ENCODE data around the gene MRPL10. TPM values are rescaled to one million over a fixed set of nuclear protein-coding genes. Genes with fewer than 3 reads are reported as not detected.

The MRPL10 gene
- total RNA-seq, 2 donors from 2014 or later, result 56.3 to 65.3 TPM

DNA sequence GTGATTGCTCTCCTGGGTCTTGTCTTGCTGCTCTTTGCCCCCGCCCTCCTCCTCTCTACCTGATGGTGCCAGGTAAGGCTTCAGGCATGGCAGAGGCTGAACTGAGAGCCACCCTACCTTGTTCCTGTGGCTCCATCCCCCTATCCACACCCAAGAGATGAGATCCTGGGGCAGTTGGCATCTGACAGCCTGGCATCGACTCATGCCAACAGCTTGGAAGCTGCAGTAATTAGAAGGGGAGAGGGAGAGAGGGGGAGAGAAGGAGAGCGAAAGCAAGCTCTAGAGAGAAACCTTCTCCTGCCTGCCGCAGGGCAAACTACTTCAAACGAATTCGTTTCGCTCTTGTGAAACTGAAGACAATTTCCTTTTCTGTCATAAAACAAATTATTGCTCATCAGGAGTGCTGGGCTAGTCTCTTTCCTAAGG is 33.5 kb upstream of the MRPL10 start:
- Mint-ChIP-seq H3K4me3 (no peak overlapping the region), H3K27ac (no peak overlapping the region), H3K4me1 (peaks cover 8% of the 10 kb centered on the region), H3K27me3 (ENCODE audit: insufficient read depth) (peaks cover 53% of the 10 kb centered on the region), H3K9me3 (no peaks in the 10 kb centered on the region), H3K36me3 (ENCODE audit: low read depth) (no peaks in the 10 kb centered on the region)
- H3K9ac ChIP-seq (ENCODE audit: extremely low read depth, low read length, poor library complexity, severe bottlenecking), result no peak overlapping the region
- H3K4me1 ChIP-seq (ENCODE audit: control insufficient read depth, insufficient read depth, low read length), result no peaks in the 10 kb centered on the region
- peaks cover 18% of the 10 kb centered on the region for H3K27me3 ChIP-seq (ENCODE audit: control insufficient read depth, insufficient read depth, low read length, poor library complexity, severe bottlenecking)
- TF ChIP-seq, protein P1, sequence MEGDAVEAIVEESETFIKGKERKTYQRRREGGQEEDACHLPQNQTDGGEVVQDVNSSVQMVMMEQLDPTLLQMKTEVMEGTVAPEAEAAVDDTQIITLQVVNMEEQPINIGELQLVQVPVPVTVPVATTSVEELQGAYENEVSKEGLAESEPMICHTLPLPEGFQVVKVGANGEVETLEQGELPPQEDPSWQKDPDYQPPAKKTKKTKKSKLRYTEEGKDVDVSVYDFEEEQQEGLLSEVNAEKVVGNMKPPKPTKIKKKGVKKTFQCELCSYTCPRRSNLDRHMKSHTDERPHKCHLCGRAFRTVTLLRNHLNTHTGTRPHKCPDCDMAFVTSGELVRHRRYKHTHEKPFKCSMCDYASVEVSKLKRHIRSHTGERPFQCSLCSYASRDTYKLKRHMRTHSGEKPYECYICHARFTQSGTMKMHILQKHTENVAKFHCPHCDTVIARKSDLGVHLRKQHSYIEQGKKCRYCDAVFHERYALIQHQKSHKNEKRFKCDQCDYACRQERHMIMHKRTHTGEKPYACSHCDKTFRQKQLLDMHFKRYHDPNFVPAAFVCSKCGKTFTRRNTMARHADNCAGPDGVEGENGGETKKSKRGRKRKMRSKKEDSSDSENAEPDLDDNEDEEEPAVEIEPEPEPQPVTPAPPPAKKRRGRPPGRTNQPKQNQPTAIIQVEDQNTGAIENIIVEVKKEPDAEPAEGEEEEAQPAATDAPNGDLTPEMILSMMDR (conservative IDR thresholded peaks at IDR 0.05), result no peak
- no peak overlapping the region for H3K27ac ChIP-seq (ENCODE audit: low read depth, low read length)
- no peaks in the 10 kb centered on the region for H3K36me3 ChIP-seq (ENCODE audit: control insufficient read depth, insufficient read depth, low read length)
- H3K9me3 ChIP-seq (ENCODE audit: control insufficient read depth, low read length), result no peaks in the 10 kb centered on the region
- no peak overlapping the region for H3K4me3 ChIP-seq (ENCODE audit: low read length)
- WGBS, 2 experiments (ENCODE audit: insufficient coverage in 1 of 2, insufficient read length in 1 of 2), result 76 to 88% methylated on average over 6 to 7 of the region's 7 CpGs
- no peak for DNase-seq

DNA sequence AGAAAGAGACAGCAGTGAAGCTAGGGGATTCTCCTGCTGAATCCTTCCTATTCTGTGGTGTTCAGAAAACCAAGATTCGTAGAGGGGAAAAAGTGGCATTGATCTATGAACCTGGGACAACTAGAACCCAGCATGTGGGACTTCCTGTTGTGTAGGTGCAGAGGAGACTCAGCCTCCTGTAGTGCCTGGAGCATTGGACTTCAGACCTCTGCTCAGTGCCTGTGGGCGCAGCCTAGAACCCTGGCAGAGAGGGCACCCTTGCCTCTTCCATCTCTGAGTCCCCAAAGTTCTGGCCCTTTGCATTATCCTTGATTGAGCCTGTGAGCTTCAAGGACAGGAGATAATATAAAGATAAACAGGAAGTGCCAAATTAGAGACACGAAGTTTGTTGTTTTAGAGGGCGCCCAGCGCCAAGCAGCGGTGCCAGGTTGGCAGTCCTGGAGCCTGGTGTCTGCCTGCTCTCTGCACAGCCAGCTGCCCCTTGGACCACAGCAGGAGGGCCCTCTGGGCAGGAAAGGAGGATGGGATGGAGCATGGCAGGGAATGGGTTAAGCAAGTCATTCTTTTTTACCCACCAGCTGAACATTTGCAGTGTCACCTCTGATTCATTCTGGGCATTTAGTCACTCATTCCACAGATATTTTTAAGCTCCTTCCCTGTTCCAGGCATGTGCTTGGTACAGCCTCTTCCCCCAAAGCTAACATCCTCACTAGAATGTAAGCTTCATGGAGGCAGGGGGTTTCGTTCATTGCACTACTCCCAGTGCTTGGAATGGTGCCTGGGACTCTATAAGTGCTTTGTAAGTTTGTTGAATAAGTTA is 31.5 kb upstream of the MRPL10 start:
- no peaks in the 10 kb centered on the region for H3K9me3 ChIP-seq (ENCODE audit: control insufficient read depth, low read length)
- H3K27me3 Mint-ChIP-seq (ENCODE audit: insufficient read depth), result peaks cover 42% of the 10 kb centered on the region
- 88 to 97% methylated on average over 6 to 7 of the region's 7 CpGs for whole genome bisulfite sequencing, 2 experiments (ENCODE audit: insufficient coverage in 1 of 2, insufficient read length in 1 of 2)
- no peak overlapping the region for H3K27ac Mint-ChIP-seq
- no peaks in the 10 kb centered on the region for H3K4me1 ChIP-seq (ENCODE audit: control insufficient read depth, insufficient read depth, low read length)
- no peaks in the 10 kb centered on the region for H3K36me3 Mint-ChIP-seq (ENCODE audit: low read depth)
- TF ChIP-seq, protein P1 (conservative IDR thresholded peaks at IDR 0.05), result no peak
- H3K27me3 ChIP-seq (ENCODE audit: control insufficient read depth, insufficient read depth, low read length, poor library complexity, severe bottlenecking), result peaks cover 18% of the 10 kb centered on the region
- H3K9me3 Mint-ChIP-seq, result no peaks in the 10 kb centered on the region
- no peak overlapping the region for H3K27ac ChIP-seq (ENCODE audit: low read depth, low read length)
- no peak for DNase-seq
- H3K4me3 Mint-ChIP-seq, result no peak overlapping the region
- H3K4me1 Mint-ChIP-seq, result peaks cover 6% of the 10 kb centered on the region
- no peak overlapping the region for H3K9ac ChIP-seq (ENCODE audit: extremely low read depth, low read length, poor library complexity, severe bottlenecking)
- H3K4me3 ChIP-seq (ENCODE audit: low read length), result no peak overlapping the region
- no peaks in the 10 kb centered on the region for H3K36me3 ChIP-seq (ENCODE audit: control insufficient read depth, insufficient read depth, low read length)

DNA sequence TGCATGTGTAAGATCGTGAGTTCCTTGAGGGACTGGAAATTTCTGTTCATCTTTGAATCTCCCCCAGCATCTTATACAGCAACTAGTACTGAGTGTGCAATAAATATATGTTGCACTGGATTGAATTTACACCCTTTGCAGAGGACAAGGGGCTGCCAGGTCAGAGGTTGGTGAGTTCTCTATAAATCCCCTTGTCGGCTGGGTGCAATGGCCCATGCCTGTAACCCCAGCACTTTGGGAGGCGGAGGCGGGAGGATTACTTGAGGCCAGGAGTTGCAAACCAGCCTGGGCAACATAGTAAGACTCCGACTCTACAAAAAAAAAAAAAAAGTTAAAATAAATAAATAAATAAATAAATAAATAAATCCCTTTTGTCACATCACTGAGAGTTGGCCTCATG is 29.0 kb upstream of the MRPL10 start:
- H3K27ac ChIP-seq (ENCODE audit: low read depth, low read length), result no peak overlapping the region
- no peak overlapping the region for H3K4me3 ChIP-seq (ENCODE audit: low read length)
- H3K9me3 Mint-ChIP-seq, result no peaks in the 10 kb centered on the region
- no peaks in the 10 kb centered on the region for H3K36me3 Mint-ChIP-seq (ENCODE audit: low read depth)
- H3K36me3 ChIP-seq (ENCODE audit: control insufficient read depth, insufficient read depth, low read length), result no peaks in the 10 kb centered on the region
- peaks cover 35% of the 10 kb centered on the region for H3K27me3 Mint-ChIP-seq (ENCODE audit: insufficient read depth)
- DNase-seq, result no peak
- no peaks in the 10 kb centered on the region for H3K4me1 ChIP-seq (ENCODE audit: control insufficient read depth, insufficient read depth, low read length)
- 100% methylated on average over 1 to 3 of the region's 5 CpGs for WGBS, 2 experiments (ENCODE audit: insufficient coverage in 1 of 2, insufficient read length in 1 of 2)
- peaks cover 18% of the 10 kb centered on the region for H3K4me1 Mint-ChIP-seq
- TF ChIP-seq, protein P1 (conservative IDR thresholded peaks at IDR 0.05), result no peak
- H3K9me3 ChIP-seq (ENCODE audit: control insufficient read depth, low read length), result no peaks in the 10 kb centered on the region
- no peak overlapping the region for H3K9ac ChIP-seq (ENCODE audit: extremely low read depth, low read length, poor library complexity, severe bottlenecking)
- H3K27me3 ChIP-seq (ENCODE audit: control insufficient read depth, insufficient read depth, low read length, poor library complexity, severe bottlenecking), result peaks cover 12% of the 10 kb centered on the region
- H3K4me3 Mint-ChIP-seq, result no peak overlapping the region
- no peak overlapping the region for H3K27ac Mint-ChIP-seq
